Glomerular visceral epithelial cell (primary cell): ENCODE results near the gene NPM1.

Source experiments
- DNase-seq: peaks from one replicate; pipeline ENCODE4 v3.0.0-alpha.2; 2016; ENCODE audit errors: extremely low spot score

Gene NPM1

DNA sequence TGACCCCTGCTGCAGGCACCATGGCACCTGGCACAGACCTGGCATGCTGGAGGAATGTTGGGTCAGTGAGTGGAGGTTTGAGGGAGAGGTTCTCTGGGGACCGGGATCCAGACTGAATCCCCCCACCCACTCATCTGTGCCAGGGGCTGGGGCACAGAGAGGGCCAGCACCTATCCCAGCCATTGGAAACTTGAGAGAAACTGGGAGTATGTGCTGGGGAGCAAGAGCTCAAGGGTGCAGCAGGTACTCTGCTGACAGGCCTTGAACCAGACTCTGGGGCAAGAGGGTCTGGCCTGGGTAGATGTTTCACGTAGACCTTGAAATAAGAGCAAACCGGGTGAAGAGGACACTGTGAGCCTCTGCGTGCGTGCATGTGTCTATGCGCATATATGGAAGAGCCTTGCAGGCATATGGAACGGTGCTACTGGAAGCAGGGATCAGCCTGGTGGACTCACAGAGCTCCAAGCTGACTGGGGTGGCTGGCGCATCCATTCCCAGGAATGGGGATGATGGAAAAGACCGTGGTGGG is 40.6 kb downstream of the NPM1 start:
- no peak for DNase-seq

DNA sequence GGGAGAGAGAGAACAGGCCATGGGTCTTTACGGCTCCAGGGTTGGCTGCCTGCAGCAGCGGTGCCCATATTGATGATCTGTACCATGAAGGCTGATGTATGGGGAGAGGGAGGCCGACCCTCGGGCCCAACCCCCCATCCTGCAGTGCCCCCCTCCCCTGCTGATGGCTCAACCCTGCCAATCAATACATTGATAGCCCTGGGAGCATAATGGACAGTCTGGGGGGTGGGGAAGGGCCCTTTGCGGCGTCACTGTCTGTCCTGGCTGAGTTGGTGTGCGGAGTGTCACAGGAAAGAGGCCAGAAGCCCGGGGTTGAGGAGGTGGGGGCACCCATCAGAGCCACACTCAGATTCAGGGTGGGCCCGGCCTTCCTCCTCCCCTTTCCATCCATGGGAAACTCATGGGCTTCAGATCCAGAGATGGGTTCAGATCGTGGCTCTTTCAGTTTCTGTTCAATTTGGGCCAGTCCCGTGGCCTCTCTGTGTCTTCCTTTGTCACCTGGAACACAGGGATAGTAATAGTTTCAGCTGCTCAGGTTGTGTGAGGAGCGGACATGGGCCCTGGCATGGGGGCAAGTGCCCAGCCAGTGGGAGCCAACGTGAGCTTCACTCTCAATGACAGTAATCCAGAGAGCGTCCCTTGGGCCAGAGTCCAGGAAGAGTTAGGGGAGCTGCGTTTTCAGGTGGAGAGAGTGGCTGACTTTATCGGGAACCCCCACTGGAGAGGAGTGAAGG is 41.3 kb downstream of the NPM1 start:
- no peak for DNase-seq

DNA sequence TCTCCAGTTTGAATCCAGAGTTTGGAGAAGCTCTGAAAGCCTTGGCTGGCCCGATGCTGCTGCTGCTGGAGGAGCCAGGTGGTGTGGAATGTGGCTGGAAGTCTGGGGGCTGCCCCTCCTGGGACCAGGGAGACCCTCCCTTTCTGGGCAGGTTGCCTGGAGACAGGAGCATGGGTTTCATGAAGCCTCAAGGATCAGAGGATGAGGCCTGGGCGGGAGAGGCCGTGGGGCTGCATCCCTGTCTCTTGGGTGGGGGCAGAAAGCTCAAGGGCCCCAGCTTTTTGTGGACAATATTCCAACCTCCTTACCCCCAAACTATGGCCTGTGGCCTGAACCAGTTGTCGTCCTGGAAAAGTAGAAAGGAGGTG is 41.9 kb downstream of the NPM1 start:
- no peak for DNase-seq

DNA sequence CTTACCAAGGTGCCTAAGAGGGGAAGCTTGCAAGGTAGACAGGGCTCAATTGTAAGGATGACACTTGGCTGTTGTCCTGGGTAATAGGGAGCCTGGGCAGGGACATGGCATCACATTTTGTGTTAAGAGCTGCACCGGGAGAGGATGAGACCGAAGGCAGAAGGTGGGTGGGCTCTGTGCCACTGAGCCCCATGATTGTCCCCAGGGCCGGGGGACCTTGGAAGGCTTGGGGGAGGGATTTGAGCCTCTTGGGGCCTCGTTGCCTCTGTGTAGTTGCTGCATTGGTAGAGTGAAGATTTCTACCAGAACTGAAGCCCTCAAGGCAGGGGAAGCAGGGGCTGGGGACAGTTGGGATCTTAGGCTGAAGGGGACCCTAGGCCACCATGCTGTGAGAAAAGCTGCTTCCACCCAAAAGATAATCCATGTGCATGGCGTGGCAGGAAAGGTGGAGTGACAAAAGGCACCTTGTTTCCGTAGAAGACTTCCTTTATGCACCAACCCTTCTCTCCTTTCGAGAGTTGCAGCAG is 43.7 kb downstream of the NPM1 start:
- no peak for DNase-seq

DNA sequence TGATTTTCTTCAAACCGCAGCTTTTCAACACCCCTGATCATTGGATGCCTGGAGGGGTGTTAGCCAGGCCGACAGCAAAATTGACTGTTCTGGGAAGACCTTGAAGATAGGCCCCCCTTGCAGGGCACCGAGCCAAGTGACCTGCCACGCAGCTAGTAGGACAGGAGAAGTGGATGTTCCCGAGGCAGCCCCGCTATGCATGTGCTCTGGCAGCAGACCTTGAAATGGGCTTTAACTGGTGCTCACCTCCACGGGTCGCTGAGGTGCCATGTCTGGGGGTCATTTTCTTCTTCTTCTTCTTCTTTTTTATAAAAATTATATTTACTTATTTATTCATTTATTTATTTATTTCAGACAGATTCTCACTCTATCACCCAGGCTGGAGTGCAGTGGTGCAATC is 44.4 kb downstream of the NPM1 start:
- no peak for DNase-seq

DNA sequence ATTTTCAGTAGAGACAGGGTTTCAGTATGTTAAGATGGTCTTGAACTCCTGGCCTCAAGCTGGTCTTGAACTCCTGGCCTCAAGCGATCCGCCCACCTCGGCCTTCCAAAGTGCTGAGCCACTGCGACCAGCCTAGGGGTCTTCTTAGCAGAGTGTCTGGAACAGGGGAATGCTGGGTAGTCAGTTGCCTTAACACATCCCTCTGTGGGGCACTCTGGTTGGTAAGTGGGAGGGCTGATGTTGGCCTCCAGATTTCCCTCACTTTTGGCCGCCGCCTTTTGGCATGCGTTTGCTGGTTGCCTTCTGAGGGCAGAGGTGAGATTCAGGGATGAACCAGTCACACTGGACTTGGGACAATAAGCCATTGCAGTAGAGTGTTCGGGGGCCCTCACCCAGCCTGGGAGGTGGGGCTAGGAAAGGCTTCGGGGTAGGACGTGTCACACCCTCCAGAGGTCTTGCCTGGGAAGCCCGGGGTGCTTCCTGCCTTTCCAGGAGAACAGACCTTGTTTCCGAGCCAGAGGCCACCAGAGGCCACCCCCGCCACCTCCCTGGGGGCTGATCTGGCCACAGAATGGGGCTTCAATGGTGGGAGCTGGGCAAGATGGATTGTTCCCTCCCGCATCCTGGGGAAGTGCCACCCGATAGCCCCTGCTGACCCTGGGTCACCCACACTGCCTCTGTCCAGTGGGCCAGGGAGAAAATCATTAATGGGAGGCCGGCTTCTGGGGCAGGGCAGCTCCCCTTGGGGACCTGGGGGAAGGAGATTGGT is 45.1 kb downstream of the NPM1 start:
- no peak for DNase-seq

DNA sequence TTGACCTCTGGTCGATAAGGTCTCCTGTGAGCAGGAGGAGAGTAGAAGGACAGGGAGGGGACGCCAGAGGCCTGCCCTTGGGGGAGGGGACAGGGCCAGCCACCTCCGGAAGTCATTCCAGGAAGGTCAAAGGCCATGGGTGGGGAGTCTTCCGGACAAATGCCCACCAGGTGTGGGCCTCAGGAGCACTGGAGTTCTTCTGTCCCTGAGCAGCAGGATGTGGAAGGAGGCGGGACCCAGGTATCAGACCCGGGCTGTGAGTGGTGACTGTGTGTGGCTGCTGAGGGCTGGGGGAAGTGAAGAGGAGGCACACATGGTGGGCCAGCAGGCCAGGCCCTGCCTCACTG is 45.7 kb downstream of the NPM1 start:
- no peak for DNase-seq

DNA sequence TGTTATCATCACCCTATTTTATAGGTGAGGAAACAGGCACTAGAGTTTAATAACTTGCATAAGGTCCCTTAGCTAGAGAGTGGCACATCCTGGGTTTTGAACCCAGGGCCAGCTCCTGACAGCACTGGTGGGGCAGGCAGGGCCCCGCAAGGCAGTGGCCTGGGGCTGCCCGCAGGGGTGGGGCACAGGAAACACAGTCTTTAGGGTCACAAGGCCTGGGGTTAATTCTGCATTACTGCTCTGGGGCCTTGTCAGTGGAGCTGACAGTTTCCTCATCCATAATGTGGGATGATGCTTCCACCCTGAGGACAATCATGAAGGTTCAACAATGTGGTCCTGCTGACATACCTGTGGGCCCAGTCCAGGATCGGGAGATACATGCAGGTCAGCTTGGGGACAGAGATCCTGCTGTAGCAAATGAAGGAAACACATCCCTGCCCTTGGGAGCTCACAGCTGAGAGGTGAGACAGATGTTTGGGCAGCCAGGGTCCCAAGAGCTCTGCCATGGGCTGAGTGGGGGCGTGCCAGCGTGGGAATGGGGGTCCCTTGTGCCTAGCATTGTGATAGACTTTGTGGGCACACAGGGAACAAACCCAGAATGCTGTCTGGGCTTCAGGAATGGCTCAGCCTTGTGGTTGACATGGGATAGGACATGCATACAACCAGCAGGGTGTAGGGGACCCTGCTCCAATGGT is 46.5 kb downstream of the NPM1 start:
- DNase-seq = no peak

DNA sequence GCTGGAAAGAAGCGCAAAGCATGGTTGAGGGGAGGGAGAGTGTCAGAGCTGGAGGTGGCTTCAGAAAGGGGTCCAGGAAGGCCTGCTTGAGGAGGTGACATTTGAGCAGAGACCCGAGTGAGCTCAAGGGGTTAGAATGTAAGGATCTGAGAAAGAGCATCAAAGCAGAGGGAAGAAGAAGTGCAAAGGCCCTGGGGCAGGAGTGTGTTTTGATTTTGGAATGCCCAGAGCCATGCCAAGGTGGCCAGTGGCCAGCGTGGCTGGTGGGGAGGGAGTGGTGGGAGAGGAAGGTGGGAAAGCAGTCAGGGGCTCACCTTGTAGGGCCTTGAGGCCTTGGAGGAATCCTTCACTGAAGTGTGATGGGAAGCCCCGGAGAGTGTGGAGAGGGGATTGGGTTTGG is 47.2 kb downstream of the NPM1 start:
- no peak for DNase-seq

DNA sequence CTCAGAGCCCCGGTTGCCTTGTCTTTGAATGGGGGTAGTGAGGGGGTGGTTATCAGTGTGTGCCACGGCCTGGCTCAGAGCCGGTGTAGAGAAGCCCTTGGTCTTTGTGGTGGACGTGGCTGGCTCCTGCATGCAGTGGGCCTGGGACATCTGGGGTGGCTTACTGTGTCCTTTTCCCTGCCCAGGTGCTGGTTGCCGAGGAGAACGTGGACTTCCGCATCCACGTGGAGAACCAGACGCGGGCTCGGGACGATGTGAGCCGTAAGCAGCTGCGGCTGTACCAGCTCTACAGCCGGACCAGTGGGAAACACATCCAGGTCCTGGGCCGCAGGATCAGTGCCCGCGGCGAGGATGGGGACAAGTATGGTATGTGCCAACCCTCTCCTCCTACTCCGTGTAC is 48.3 kb downstream of the NPM1 start:
- no peak for DNase-seq

DNA sequence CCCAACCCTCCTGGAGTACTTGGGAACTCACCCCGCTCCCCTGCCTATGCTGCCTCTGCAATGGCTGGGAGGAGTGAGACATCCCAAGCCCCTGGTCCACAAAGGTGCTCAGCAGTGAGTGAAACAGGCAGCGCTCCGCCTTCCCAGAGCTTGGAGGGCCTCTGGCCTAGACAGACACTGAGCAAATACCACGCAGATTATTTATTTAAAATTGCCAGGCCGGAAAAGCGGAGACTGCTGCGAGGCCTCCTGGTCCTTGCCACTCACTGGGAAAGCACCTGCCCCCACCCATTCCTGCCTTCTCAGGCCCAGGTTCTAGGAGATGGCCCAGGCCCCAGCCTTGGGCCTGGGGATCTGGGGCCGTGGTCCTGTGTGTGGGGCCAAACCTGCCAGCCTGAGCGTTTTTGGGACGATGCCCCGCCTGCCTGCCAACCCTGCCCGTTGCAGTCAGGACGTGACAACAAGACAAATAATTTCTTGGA is 49.2 kb downstream of the NPM1 start:
- no peak for DNase-seq

DNA sequence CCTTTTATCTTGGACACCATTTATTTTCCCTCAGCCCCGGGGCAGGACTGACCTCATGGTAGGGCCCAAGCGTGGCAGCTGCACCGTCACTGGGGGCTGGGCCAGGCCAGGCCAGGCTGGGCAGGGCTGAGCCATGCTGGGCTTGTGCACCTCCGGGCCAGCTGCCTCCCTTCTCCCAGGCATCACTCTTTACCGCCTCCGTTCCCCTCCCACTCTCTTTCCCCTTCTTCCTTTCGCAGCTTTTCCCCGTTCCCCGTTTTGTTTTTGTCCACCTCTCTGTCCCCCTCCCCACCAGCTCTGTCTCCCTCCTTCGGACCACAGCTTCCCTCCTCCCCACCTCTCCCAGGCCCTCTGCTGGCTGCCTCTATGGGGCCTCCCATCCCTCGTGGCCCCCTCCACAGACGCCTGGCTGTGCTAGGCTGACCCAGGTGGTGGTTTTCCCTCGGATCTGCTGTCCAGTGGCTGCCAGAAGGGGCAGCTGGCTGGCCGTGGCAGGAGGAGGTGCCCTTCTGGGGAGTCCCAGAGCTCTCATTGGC is 49.7 kb downstream of the NPM1 start:
- DNase-seq = no peak

DNA sequence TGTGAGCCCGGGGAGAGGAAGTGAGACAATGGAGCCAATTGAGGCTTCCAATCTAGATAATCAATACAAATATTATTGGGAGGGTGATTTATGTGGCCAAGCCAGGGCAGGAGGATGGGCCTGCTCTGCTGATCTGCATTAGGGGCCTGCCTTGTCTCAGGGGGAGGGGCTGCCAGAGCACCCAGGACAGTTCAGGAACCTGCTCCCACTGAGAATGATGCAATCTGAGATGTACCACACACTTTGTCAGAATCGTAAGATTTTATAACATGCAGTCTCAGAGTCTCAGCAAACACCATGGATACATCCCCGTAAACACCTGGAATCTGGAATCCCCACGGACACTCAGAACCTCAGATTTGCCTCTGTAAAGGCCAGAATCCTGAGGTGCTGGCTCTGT is 51.1 kb downstream of the NPM1 start:
- DNase-seq = no peak

DNA sequence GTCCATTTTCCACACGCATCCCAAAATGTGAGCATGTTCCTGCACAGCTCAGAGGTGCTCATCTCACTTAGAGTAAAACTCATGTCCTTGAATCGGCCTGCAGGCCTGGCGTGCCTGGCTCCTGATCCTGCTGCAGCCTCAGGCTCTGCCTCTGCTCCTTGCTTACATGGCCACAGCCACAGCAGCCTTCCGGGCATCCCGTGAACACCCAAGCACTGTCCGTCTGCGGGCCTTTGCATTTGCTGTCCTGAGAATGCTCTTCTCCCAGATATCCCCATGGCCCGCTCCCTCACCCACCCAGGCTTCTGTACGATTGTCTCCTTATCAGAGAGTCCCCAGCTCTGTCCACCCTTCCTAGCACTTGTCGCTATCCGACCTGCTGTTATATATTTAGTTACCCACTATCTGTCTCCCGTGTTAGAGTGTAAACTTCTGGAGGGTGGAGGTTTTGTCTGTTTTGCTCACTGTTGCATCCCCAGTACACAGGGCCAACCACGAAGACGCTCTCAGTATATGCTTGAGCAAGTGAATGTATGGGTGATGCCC is 53.7 kb downstream of the NPM1 start:
- no peak for DNase-seq

DNA sequence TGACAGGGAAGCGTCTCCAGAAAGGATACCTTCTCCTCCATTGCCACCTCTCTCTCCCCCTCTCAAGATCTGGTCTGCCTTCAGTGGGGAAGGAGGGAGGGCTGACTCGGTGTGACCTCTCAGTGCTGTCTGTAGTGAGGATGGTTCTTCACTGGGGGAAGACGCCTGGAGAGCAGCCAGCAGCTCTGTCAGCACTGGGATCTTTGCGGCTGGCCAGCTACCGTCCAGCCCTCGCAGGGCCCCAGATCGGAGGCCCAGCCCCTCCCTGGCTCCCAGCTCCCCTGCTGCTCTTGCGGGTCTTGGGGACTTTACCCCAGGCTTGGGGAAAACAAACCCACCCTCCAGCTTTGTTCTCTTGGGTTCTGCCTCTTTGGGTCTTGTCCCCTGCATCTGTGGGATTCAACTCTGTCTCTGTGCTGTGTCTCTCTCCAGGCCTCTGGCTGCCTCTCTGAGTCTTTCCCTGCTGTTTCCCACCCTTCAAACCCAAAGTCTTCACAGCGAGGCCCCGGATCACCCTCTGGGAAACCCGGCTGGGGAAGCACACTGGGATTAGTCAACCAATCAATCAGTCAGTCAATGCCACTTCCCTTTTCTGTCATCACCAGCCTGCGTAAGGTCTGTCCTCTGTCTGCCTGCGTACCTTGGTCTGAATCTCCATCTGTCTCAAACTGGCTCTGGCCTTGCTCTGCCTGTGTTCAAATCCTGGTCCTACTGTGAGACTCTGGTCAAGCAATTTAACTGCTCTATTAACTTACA is 54.8 kb downstream of the NPM1 start:
- DNase-seq = peak; percentile 20

DNA sequence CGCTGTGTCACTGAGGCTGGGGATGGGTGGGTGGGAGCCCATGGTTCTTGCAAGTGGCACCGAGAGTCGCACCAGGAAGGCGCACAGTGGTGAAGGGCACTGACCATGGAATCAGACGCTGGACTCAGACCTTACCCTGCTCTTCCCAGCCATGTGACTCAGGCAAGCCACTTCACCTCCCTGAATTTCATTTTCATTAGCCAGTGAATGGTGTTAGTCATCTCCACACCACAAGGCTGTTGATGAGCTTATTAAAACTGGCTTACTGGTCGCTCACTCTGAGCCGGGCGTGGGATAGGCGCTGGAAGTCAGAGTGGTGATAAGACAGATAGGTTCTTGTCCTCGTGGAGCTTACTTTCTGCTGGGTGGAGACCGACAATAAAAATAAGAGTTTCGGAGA is 56.9 kb downstream of the NPM1 start:
- DNase-seq = peak; percentile 60

DNA sequence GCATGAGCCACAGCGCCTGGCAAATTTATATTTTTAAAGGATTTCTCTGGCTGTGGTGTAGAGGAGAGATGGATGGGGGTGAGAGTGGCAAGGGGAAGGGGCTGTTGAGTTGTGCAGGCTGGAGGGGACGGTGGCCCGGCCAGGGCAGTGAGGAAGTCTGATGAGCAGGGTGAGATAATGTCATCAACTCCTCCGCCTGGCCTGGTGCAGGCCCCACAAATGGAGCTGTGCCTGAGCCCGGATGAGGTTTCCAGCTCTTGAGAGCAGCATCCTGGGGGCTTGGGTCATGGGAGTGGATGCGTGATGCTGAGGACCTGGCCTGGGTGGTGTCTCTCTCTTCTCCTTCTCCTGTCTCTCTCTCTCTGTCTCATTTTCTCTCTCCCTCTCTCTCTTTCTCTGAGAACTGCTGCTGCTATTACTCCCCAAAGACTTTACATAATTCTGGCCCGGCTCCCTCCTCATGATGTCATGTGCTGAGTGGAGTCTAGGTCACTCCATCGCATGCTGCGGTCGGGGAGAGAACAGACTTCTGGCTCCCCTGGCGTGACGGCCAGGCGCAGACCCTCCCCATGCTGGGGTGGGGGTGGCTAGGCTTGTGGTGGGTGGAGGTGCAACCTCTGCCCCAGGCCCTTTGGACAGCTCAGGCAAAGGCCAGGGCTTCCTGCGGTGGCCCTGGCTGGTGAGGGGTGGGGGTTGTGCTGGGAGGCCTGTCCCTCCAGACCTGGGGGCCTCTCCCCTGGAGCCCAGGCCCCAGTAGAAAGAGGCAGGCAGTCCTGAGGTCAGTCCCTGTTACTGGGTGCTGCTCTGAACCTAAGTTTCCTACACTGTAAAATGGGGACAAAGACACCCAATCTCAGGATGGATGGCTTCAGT is 58.2 kb downstream of the NPM1 start:
- DNase-seq = no peak

DNA sequence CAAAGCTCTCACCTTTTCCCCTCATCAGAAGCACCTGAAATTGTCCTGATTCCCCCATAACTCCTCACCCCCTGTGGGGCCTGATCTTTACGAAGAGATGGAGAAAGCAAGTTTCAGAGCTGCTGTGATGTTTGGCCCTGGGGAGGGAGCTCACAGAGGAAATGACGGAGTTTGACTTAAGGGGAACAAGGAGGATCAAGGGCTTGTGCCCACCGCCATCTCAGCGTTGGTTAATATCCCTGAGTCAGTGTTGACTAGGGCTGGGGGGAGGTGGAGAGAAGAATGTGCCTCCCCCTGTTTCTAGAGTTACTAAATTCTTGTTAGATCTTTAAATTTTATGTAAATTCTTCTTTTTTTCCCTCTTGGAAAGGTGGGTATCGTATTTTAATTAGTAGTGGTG is 59.6 kb downstream of the NPM1 start:
- no peak for DNase-seq

DNA sequence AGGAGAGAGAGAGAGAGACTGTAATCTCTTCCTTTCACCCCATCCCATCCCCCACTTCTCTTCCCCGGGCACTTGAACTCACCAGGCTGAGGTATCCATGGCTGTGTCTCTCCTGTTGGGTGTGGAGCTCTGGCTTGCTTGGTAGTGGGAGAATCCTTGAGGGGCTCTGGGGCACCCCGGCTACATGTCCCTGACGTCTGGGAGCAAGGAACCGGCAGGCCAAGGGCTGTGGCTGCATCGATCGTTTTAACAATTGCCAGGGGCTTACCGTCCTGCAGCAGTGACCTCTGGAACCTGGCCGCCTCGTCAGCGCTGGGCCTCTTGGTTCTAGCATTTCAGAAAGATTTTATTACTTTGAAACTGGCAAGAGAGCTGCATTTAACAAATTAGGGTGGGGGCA is 61.8 kb downstream of the NPM1 start:
- DNase-seq = no peak
